CD4-positive, alpha-beta T cell (primary cell): ENCODE data around the gene TSPAN18. TPM values are rescaled to one million over a fixed set of nuclear protein-coding genes. Genes with fewer than 3 reads are reported as not detected.

Experiments
- ATAC-seq: fragments of 200-7000 bp; cut with Tn5 transposase; one replicate; pipeline ENCODE4 v1.10.0; 2022; ENCODE audit warnings: mild to moderate bottlenecking; ENCODE audit not compliant: poor library complexity
- CTCF ChIA-PET: fragments of 350-600 bp; sonication (Branson Sonifier 250); formaldehyde crosslinking; loops from one replicate; lab custom pipeline; 2021; ENCODE audit warnings: antibody characterized with exemption, inconsistent platforms; lab: Charles Lee
- POLR2A ChIA-PET: fragments of 350-600 bp; sonication (Branson Sonifier 250); formaldehyde crosslinking; loops from one replicate; lab custom pipeline; 2021; ENCODE audit warnings: antibody characterized with exemption, inconsistent platforms; lab: Charles Lee
- DNase-seq, 14 experiments: peaks; one replicate each; pipeline ENCODE4 v3.0.0-alpha.2; 2013 to 2020; ENCODE audit warnings: mixed read lengths in 2 of 14
- H3K27ac ChIP-seq, 2 donors: one replicate each; pipeline versions ENCODE4 v1.5.1 to v1.7.0; 2013; ENCODE audit warnings: low read length in 2 of 2, low read depth in 1 of 2, mild to moderate bottlenecking in 1 of 2
- H3K27me3 ChIP-seq, 2 experiments: 1 replicate in 1 of 2; 2 replicates in 1 of 2; pipeline versions ENCODE4 v1.6.1 to v1.7.0; 2013; ENCODE audit warnings: low read length in 2 of 2, control low read depth in 1 of 2, mild to moderate bottlenecking in 1 of 2, moderate library complexity in 1 of 2; ENCODE audit not compliant: insufficient read depth in 2 of 2, control insufficient read depth in 1 of 2
- H3K36me3 ChIP-seq: one replicate; pipeline ENCODE4 v1.6.1; 2013; ENCODE audit warnings: low read length, control low read depth; ENCODE audit not compliant: insufficient read depth
- H3K4me1 ChIP-seq: one replicate; pipeline ENCODE4 v1.6.1; 2013; ENCODE audit warnings: low read length, control low read depth; ENCODE audit not compliant: insufficient read depth
- H3K4me3 ChIP-seq: one replicate; pipeline ENCODE4 v1.5.1; 2013; ENCODE audit warnings: mild to moderate bottlenecking, low read length, moderate library complexity
- H3K9me3 ChIP-seq, 2 experiments: 1 replicate in 1 of 2; 2 replicates in 1 of 2; pipeline versions ENCODE4 v1.6.1 to v1.7.0; 2013; ENCODE audit warnings: low read length in 2 of 2, mild to moderate bottlenecking in 2 of 2, control low read depth in 1 of 2, moderate library complexity in 1 of 2; ENCODE audit not compliant: control insufficient read depth in 1 of 2, insufficient read depth in 1 of 2
- H3K27ac Mint-ChIP-seq: one replicate; pipeline ENCODE4 v1.8.0; 2020; ENCODE audit warnings: mixed read lengths
- H3K27me3 Mint-ChIP-seq: one replicate; pipeline ENCODE4 v1.8.0; 2021; ENCODE audit warnings: mixed read lengths
- H3K36me3 Mint-ChIP-seq: one replicate; pipeline ENCODE4 v1.8.0; 2021; ENCODE audit warnings: low read depth, mixed read lengths
- H3K4me1 Mint-ChIP-seq: one replicate; pipeline ENCODE4 v1.8.0; 2021; ENCODE audit warnings: low read depth, mixed read lengths
- H3K4me3 Mint-ChIP-seq: one replicate; pipeline ENCODE4 v1.8.0; 2020; ENCODE audit warnings: mild to moderate bottlenecking, mixed read lengths
- H3K9me3 Mint-ChIP-seq: one replicate; pipeline ENCODE4 v1.8.0; 2020; ENCODE audit warnings: mixed read lengths
- CTCF ChIP-seq: fragments of 200-600 bp; IDR thresholded peaks from one replicate; pipeline ENCODE4 v1.8.0; 2022; ENCODE audit warnings: antibody characterized with exemption, mild to moderate bottlenecking
- intact Hi-C, 2 experiments: fragments of 100-400 bp; cut with DNase I in 1 of 2; cut with micrococcal nuclease in 1 of 2; formaldehyde crosslinking; loops; one replicate each; pipeline versions ENCODE4 v1.15.1 to v1.9.0; 2023 to 2025; cut with DNase I, micrococcal nuclease
- total RNA-seq, 174 experiments: library from RNA in 2 of 174; stranded (reverse) in 2 of 174; gene quantifications; one replicate each; pipeline ENCODE4 v1.2.3 and lab custom pipeline; 2021 to 2026

TSPAN18 gene
- total RNA-seq, 2 experiments from 2014 or later, result 23.0 to 25.3 TPM

- Mint-ChIP-seq H3K36me3 (no peaks in the 10 kb centered on the region), H3K27me3 (peaks cover 6% of the 10 kb centered on the region), H3K4me1 (peaks cover 26% of the 10 kb centered on the region), H3K9me3 (peaks cover 3% of the 10 kb centered on the region), H3K4me3 (no peak overlapping the region), H3K27ac (no peak overlapping the region)
- H3K4me1 ChIP-seq, result peaks cover 26% of the 10 kb centered on the region
- CTCF ChIA-PET, result no interaction called here
- TF ChIP-seq CTCF, result no peak
- H3K4me3 ChIP-seq, result no peak overlapping the region
- intact Hi-C loops, result no loop called here
- no peaks in the 10 kb centered on the region for H3K36me3 ChIP-seq
- POLR2A ChIA-PET, result no interaction called here
- peaks cover 0 to 2% of the 10 kb centered on the region in 2 experiments for H3K27me3 ChIP-seq
- H3K9me3 ChIP-seq, result peaks cover 8 to 21% of the 10 kb centered on the region in 2 experiments
- no peak overlapping the region for H3K27ac ChIP-seq
- no peak for DNase-seq
- no peak for ATAC-seq
Measured at GRCh38 chr11:44707094-44707493, 19.7 kb upstream of the TSPAN18 start.

GRCh38 chr11:44708009-44708408 is 18.8 kb upstream of the TSPAN18 start:
- ATAC-seq (no peak), DNase-seq (no peak)
- peaks cover 8 to 19% of the 10 kb centered on the region in 2 experiments for H3K9me3 ChIP-seq
- ChIA-PET POLR2A (no interaction called here), CTCF (no interaction called here)
- Mint-ChIP-seq H3K36me3 (no peaks in the 10 kb centered on the region), H3K4me1 (peaks cover 27% of the 10 kb centered on the region), H3K9me3 (peaks cover 3% of the 10 kb centered on the region), H3K27ac (no peak overlapping the region), H3K4me3 (no peak overlapping the region), H3K27me3 (peaks cover 5% of the 10 kb centered on the region)
- intact Hi-C loops, result no loop called here
- H3K27me3 ChIP-seq, result peaks cover 0 to 2% of the 10 kb centered on the region in 2 experiments
- H3K4me3 ChIP-seq, result no peak overlapping the region
- no peak overlapping the region for H3K27ac ChIP-seq
- no peak for TF ChIP-seq CTCF
- H3K36me3 ChIP-seq, result no peaks in the 10 kb centered on the region
- peaks cover 26% of the 10 kb centered on the region for H3K4me1 ChIP-seq

GRCh38 chr11:44708523-44709280 is 18.1 kb upstream of the TSPAN18 start:
- CTCF ChIA-PET, result no interaction called here
- DNase-seq, result no peak
- TF ChIP-seq CTCF, result no peak
- no peak overlapping the region for H3K4me3 ChIP-seq
- Mint-ChIP-seq H3K36me3 (no peaks in the 10 kb centered on the region), H3K9me3 (peaks cover 3% of the 10 kb centered on the region), H3K27ac (no peak overlapping the region), H3K4me3 (no peak overlapping the region), H3K4me1 (peaks cover 27% of the 10 kb centered on the region), H3K27me3 (peaks cover 5% of the 10 kb centered on the region)
- intact Hi-C loops, result no loop called here
- H3K36me3 ChIP-seq, result no peaks in the 10 kb centered on the region
- no peak for ATAC-seq
- peaks cover 0 to 2% of the 10 kb centered on the region in 2 experiments for H3K27me3 ChIP-seq
- H3K27ac ChIP-seq, result no peak overlapping the region
- peaks cover 26% of the 10 kb centered on the region for H3K4me1 ChIP-seq
- POLR2A ChIA-PET, result no interaction called here
- H3K9me3 ChIP-seq, result peaks cover 5 to 16% of the 10 kb centered on the region in 2 experiments
